ENCODE data around the gene GPC6.

GRCh38 chr13:94411747-94412146 is 1185.1 kb downstream of the GPC6 start:
- TF ChIP-seq CTCF (conservative IDR thresholded peaks at IDR 0.05) (no peak), EZH2 (IDR thresholded peaks at IDR 0.05; ENCODE audit: low read depth) (no peak)
